Heart right ventricle (tissue), 16 donors: ENCODE measurements around the gene SLC12A8. TPM values are rescaled to one million over a fixed set of nuclear protein-coding genes. Genes with fewer than 3 reads are reported as not detected.

Source experiments
- ATAC-seq, 8 donors: fragments of 200-7000 bp; cut with Tn5 transposase; one replicate each; pipeline ENCODE4 v1.9.1; 2020; ENCODE audit warnings: mild to moderate bottlenecking in 8 of 8, moderate library complexity in 8 of 8, moderate number of reproducible peaks in 1 of 8
- DNase-seq, 2 donors: peaks; one replicate each; pipeline ENCODE4 v3.0.0-alpha.2; 2020
- H3K27ac ChIP-seq, 10 donors: fragments of 200-600 bp; sonication (generic) in 2 of 10; one replicate each; pipeline versions ENCODE4 v1.5.0 to v1.8.0; 2020 to 2022; ENCODE audit warnings: mild to moderate bottlenecking in 3 of 10
- H3K27me3 ChIP-seq, 7 donors: fragments of 200-600 bp; one replicate each; pipeline ENCODE4 v1.8.0; 2021 to 2022; ENCODE audit warnings: mild to moderate bottlenecking in 2 of 7
- H3K36me3 ChIP-seq, 9 donors: fragments of 200-600 bp; sonication (generic) in 1 of 9; one replicate each; pipeline versions ENCODE4 v1.5.0 to v1.8.0; 2020 to 2022; ENCODE audit warnings: mild to moderate bottlenecking in 2 of 9
- H3K4me1 ChIP-seq, 9 donors: fragments of 200-600 bp; sonication (generic) in 1 of 9; one replicate each; pipeline versions ENCODE4 v1.5.0 to v1.8.0; 2020 to 2022; ENCODE audit warnings: mild to moderate bottlenecking in 4 of 9
- H3K4me3 ChIP-seq, 10 donors: fragments of 200-600 bp; sonication (generic) in 2 of 10; one replicate each; pipeline versions ENCODE4 v1.5.0 to v1.8.0; 2020 to 2022; ENCODE audit warnings: mild to moderate bottlenecking in 7 of 10, moderate library complexity in 2 of 10
- H3K9me3 ChIP-seq, 11 donors: fragments of 200-600 bp in 10 of 11; sonication (generic) in 2 of 11; one replicate each; pipeline versions ENCODE4 v1.5.0 to v1.8.0; 2013 to 2022; ENCODE audit warnings: mild to moderate bottlenecking in 2 of 11, control low read depth in 1 of 11, moderate library complexity in 1 of 11
- WGBS, 2 donors: extraction: QIAGEN DNeasy Blood & Tissue Kit; methylation state at CpG; one replicate each; pipeline ENCODE4 v1.1.7; 2013; ENCODE audit warnings: inconsistent platforms in 1 of 2; 5-methylcytosine and 5-hydroxymethylcytosine counted together
- intact Hi-C, 10 donors: fragments of 100-400 bp; cut with DNase I; formaldehyde crosslinking; loops; one replicate each; pipeline versions ENCODE4 v1.11.1 to v1.14.2; 2022
- polyA plus RNA-seq, 2 donors: library from polyadenylated mRNA; stranded (reverse); fragments of 200-250 nt; gene quantifications; one replicate each; pipeline ENCODE4 v1.2.3, GENCODE V29; 2013
- total RNA-seq, 10 donors: library from RNA; stranded (reverse); fragmentation: NEBNext Ultra II Directional in 3 of 10; extraction: Animal tissue kit (Norgen Biotek cat#: 25700) in 3 of 10; gene quantifications; one replicate each; pipeline versions ENCODE4 v1.2.1 to v1.2.4, GENCODE V29; 2021 to 2023
- TF ChIP-seq, protein P1 (sequence below), 9 donors: fragments of 200-600 bp; sonication (generic) in 2 of 9; IDR thresholded peaks; one replicate each; pipeline versions ENCODE4 v1.5.0 to v1.8.0; 2021 to 2022; ENCODE audit warnings: antibody characterized with exemption in 9 of 9, mild to moderate bottlenecking in 5 of 9, moderate library complexity in 1 of 9
- donor health status: Arrhythmogenic right ventricular cardiomyopathy.
- donor health status: ischemic (EF 13 %, LVEDD 7.1; RV severe dilation, severe dysfunction).
- donor health status: healthy with polysubstance abuse.
- donor health status: DM: no; HTN: yes; CAD: no.
- donor health status: DM: no; HTN: no; CAD: no.
- donor health status: ischemic (EF 25% LVEDD 6.9; RV normal size, moderate dysfunction).
- donor health status: ischemic (EF 25% LVEDD 5.7; RV mildly dilated, moderate dysfunction).
- donor health status: healthy.
- donor health status: DM: yes; HTN: yes; CAD: no.
- donor health status: Ischemic cardiomyopathy.
- donor health status: ischemic (EF 35%, LVEDD 5.7; RV mildly dilated, moderate dysfunction).
- donor health status: nonischemic (EF 11% LVEDD 7.7; RV severe dilation, severe dysfunction).
- donor health status: DM: yes; HTN: yes; CAD: no.
- donor health status: PGD.
- donor health status: ischemic (EF 29% LVEDD 5.4; RV normal size, mild dysfunction).
- donor health status: nonischemic (EF 23%, LVEDD 6.1; RV moderate dilation, normal function).

Gene SLC12A8
- total and polyA plus RNA-seq, 12 donors: 0.09 to 0.88 (median 0.40) TPM; not detected in 1

DNA sequence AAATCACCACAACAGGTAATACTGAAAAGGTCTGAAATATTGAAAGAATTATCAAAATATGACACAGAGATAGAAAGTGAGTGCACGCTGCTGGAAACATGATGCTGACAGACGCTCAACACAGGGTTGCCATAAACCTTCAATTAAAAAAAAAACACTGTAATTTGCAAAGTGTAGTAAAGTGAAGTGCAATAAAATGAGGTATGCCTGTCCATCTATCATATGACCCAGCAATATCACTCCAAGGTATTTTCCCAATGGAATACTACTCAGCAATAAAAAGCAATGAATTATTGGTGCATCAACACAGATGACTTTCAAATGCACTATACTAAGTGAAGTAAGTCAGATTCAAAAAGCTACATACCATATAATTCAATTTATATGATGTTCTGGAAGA is 47.6 kb upstream of the SLC12A8 start:
- H3K4me1 ChIP-seq: peaks cover 0 to 4% (median 0%) of the 10 kb centered on the region in 9 donors
- H3K27me3 ChIP-seq: no peaks in the 10 kb centered on the region
- intact Hi-C loops: no loop called here
- WGBS, 2 donors: 98 to 100% methylated on average over 2 of the region's 2 CpGs
- ATAC-seq (no peak), DNase-seq (no peak)
- no peak overlapping the region for H3K27ac ChIP-seq
- peaks cover 0 to 14% (median 0%) of the 10 kb centered on the region in 11 donors for H3K9me3 ChIP-seq
- no peak overlapping the region for H3K4me3 ChIP-seq
- peaks cover 0 to 23% (median 0%) of the 10 kb centered on the region in 9 donors for H3K36me3 ChIP-seq
- TF ChIP-seq, protein P1, sequence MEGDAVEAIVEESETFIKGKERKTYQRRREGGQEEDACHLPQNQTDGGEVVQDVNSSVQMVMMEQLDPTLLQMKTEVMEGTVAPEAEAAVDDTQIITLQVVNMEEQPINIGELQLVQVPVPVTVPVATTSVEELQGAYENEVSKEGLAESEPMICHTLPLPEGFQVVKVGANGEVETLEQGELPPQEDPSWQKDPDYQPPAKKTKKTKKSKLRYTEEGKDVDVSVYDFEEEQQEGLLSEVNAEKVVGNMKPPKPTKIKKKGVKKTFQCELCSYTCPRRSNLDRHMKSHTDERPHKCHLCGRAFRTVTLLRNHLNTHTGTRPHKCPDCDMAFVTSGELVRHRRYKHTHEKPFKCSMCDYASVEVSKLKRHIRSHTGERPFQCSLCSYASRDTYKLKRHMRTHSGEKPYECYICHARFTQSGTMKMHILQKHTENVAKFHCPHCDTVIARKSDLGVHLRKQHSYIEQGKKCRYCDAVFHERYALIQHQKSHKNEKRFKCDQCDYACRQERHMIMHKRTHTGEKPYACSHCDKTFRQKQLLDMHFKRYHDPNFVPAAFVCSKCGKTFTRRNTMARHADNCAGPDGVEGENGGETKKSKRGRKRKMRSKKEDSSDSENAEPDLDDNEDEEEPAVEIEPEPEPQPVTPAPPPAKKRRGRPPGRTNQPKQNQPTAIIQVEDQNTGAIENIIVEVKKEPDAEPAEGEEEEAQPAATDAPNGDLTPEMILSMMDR (IDR thresholded peaks at IDR 0.05): no peak

GRCh38 chr3:125257536-125257935 is 45.0 kb upstream of the SLC12A8 start:
- H3K4me3 ChIP-seq: no peak overlapping the region
- DNase-seq (no peak), ATAC-seq (no peak)
- intact Hi-C loops: no loop called here
- peaks cover 0 to 15% (median 0%) of the 10 kb centered on the region in 9 donors for H3K36me3 ChIP-seq
- H3K27ac ChIP-seq: no peak overlapping the region
- peaks cover 0 to 14% (median 0%) of the 10 kb centered on the region in 11 donors for H3K9me3 ChIP-seq
- WGBS, 2 donors: 80 to 95% methylated on average over 4 of the region's 4 CpGs
- H3K4me1 ChIP-seq: peaks cover 0 to 4% (median 0%) of the 10 kb centered on the region in 9 donors
- TF ChIP-seq, protein P1 (IDR thresholded peaks at IDR 0.05): no peak
- H3K27me3 ChIP-seq: no peaks in the 10 kb centered on the region

DNA sequence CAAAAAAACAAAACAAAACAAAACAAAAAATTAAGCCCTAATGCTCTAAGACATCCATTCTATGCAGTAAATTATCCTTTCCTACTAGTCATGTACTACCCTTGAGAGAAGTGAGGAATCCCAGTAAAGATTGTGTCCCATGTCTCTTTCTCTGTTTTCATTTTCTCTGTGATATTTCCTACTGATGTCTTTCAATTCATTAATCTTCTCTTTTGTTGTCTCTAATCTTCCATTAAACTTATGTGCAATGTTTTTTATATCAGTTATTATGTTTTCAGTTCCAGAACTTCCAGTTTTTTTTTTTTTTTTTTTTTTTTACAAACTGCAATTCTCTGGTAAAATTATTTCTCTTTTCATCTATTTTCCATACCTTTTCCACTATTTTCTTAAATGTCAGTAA is 44.1 kb upstream of the SLC12A8 start:
- peaks cover 0 to 4% (median 0%) of the 10 kb centered on the region in 9 donors for H3K4me1 ChIP-seq
- ATAC-seq: no peak
- intact Hi-C loops: no loop called here

GRCh38 chr3:125250973-125251372 is 38.4 kb upstream of the SLC12A8 start:
- 87 to 91% methylated on average over 2 of the region's 2 CpGs for WGBS, 2 donors
- intact Hi-C loops: no loop called here
- no peaks in the 10 kb centered on the region for H3K27me3 ChIP-seq
- H3K9me3 ChIP-seq: no peaks in the 10 kb centered on the region
- peaks cover 0 to 27% (median 5%) of the 10 kb centered on the region in 9 donors for H3K36me3 ChIP-seq
- TF ChIP-seq, protein P1 (IDR thresholded peaks at IDR 0.05): no peak
- no peak overlapping the region for H3K27ac ChIP-seq
- H3K4me3 ChIP-seq: no peak overlapping the region
- no peaks in the 10 kb centered on the region for H3K4me1 ChIP-seq
- ATAC-seq (no peak), DNase-seq (no peak)

More for the DNA sequence above, 44.1 kb upstream of the SLC12A8 start:
- no peak overlapping the region for H3K27ac ChIP-seq
- TF ChIP-seq, protein P1 (IDR thresholded peaks at IDR 0.05): no peak
- H3K4me3 ChIP-seq: no peak overlapping the region
- peaks cover 0 to 14% (median 0%) of the 10 kb centered on the region in 11 donors for H3K9me3 ChIP-seq
- H3K27me3 ChIP-seq: no peaks in the 10 kb centered on the region
- H3K36me3 ChIP-seq: peaks cover 0 to 23% (median 4%) of the 10 kb centered on the region in 9 donors
- DNase-seq: no peak
